HCT116 (cell line): ENCODE results near the gene SPSB1. TPM values are rescaled to one million over a fixed set of nuclear protein-coding genes. Genes with fewer than 3 reads are reported as not detected.

Experiments used
- ATAC-seq: fragments of 200-7000 bp; cut with Tn5 transposase; 2 replicates; pipeline ENCODE4 v1.9.1; 2020; ENCODE audit warnings: mild to moderate bottlenecking, moderate library complexity
- Bru-seq: library from RNA; stranded (reverse); fragments of 400-500 nt; gene quantifications from one replicate; lab custom pipeline; 2021; lab: Mats Ljungman, UMichigan
- BruChase-seq, 2 experiments: library from RNA; stranded (reverse); fragments of 400-500 nt; gene quantifications; one replicate each; lab custom pipeline; 2021; lab: Mats Ljungman, UMichigan
- BruUV-seq: library from RNA; stranded (reverse); fragments of 400-500 nt; replicated peaks from 2 replicates; lab custom pipeline; 2021; lab: Mats Ljungman, UMichigan
- CTCF ChIA-PET: fragments of 300-600 bp; sonication (Branson Sonifier 250); formaldehyde crosslinking; loops from one replicate; lab custom pipeline; 2021; ENCODE audit warnings: antibody characterized with exemption; lab: Charles Lee
- POLR2A ChIA-PET: fragments of 300-600, 350-600 bp; sonication (Branson Sonifier 250); formaldehyde crosslinking; loops from one replicate; lab custom pipeline; 2021; ENCODE audit warnings: antibody characterized with exemption; lab: Charles Lee
- RAD21 ChIA-PET, 2 experiments: fragments of 300-600 bp; sonication (Branson Sonifier 250); formaldehyde crosslinking; loops; one replicate each; lab custom pipeline; 2023; ENCODE audit warnings: low total read pairs in 2 of 2; ENCODE audit not compliant: uncharacterized antibody in 2 of 2, unreplicated experiment in 2 of 2, low non-redundant PET in 1 of 2; lab: Charles Lee
- DNase-seq: peaks from one replicate; pipeline ENCODE4 v3.0.0-alpha.2; 2010; ENCODE audit warnings: low read depth, low spot score
- H2AFZ ChIP-seq: fragments of 200-600 bp; shearing (Covaris generic), sonication (generic); 2 replicates; pipeline ENCODE4 v1.6.1; 2017; ENCODE audit warnings: low read depth, mixed run types, mixed read lengths, antibody characterized with exemption, low read length; ENCODE audit not compliant: poor library complexity, severe bottlenecking
- H3K27ac ChIP-seq: 2 replicates; pipeline ENCODE4 v1.5.1; 2012; ENCODE audit warnings: low read depth, low read length
- H3K27me3 ChIP-seq: fragments of 200-600 bp; sonication (generic); 2 replicates; pipeline ENCODE4 v1.6.1; 2016; ENCODE audit warnings: mixed run types, low read length, mixed read lengths; ENCODE audit not compliant: insufficient read depth
- H3K36me3 ChIP-seq, 2 experiments: fragments of 200-500 bp in 1 of 2; fragments of 200-600 bp in 1 of 2; sonication (Bioruptor generic) in 1 of 2; sonication (generic) in 1 of 2; 2 replicates each; pipeline versions ENCODE4 v1.5.1 to v1.6.1; 2014 to 2016; ENCODE audit warnings: low read length in 2 of 2, inconsistent platforms in 1 of 2, mixed read lengths in 1 of 2, mixed run types in 1 of 2; ENCODE audit not compliant: insufficient read depth in 2 of 2, control insufficient read depth in 1 of 2
- H3K4me1 ChIP-seq, 2 experiments: fragments of 200-600 bp in 1 of 2; sonication (generic) in 1 of 2; 2 replicates each; pipeline versions ENCODE4 v1.5.1 to v1.6.1; 2012 to 2017; ENCODE audit warnings: low read length in 2 of 2, inconsistent platforms in 1 of 2, mild to moderate bottlenecking in 1 of 2, mixed read lengths in 1 of 2, mixed run types in 1 of 2, moderate library complexity in 1 of 2; ENCODE audit not compliant: insufficient read depth in 2 of 2, control insufficient read depth in 1 of 2
- H3K4me2 ChIP-seq: fragments of 200-600 bp; sonication (generic); 2 replicates; pipeline ENCODE4 v1.6.1; 2017; ENCODE audit warnings: mixed run types, low read length, mixed read lengths
- H3K4me3 ChIP-seq, 2 experiments: fragments of 200-600 bp in 1 of 2; sonication (generic) in 1 of 2; replicated peaks in 1 of 2; 2 replicates each; pipeline ENCODE4 v1.5.1; 2011 to 2016; ENCODE audit warnings: low read length in 2 of 2, control low read depth in 1 of 2, low read depth in 1 of 2, mild to moderate bottlenecking in 1 of 2, mixed read lengths in 1 of 2, mixed run types in 1 of 2
- H3K79me2 ChIP-seq: fragments of 200-600 bp; sonication (generic); 2 replicates; pipeline ENCODE4 v1.6.1; 2017; ENCODE audit warnings: mild to moderate bottlenecking, mixed run types, low read length, moderate library complexity, mixed read lengths; ENCODE audit not compliant: insufficient read depth
- H3K9ac ChIP-seq: fragments of 200-600 bp; sonication (generic); 2 replicates; pipeline ENCODE4 v1.6.1; 2016; ENCODE audit warnings: low read length, mixed read lengths
- H3K9me2 ChIP-seq: fragments of 200-600 bp; sonication (generic), shearing (Covaris generic); 2 replicates; pipeline ENCODE4 v1.6.1; 2017; ENCODE audit warnings: mixed run types, mild to moderate bottlenecking, moderate library complexity; ENCODE audit not compliant: insufficient read depth
- H3K9me3 ChIP-seq, 2 experiments: fragments of 200-500 bp in 1 of 2; fragments of 200-600 bp in 1 of 2; sonication (Bioruptor generic) in 1 of 2; sonication (generic) in 1 of 2; 2 replicates each; pipeline ENCODE4 v1.6.1; 2014 to 2017; ENCODE audit warnings: low read length in 2 of 2, mixed read lengths in 2 of 2, inconsistent platforms in 1 of 2, low read depth in 1 of 2, mild to moderate bottlenecking in 1 of 2, mixed run types in 1 of 2, moderate library complexity in 1 of 2; ENCODE audit not compliant: control insufficient read depth in 1 of 2, insufficient read depth in 1 of 2
- H4K20me1 ChIP-seq: fragments of 200-600 bp; sonication (generic), shearing (Covaris generic); 2 replicates; pipeline ENCODE4 v1.6.1; 2017; ENCODE audit warnings: mixed run types, mild to moderate bottlenecking, moderate library complexity; ENCODE audit not compliant: insufficient read depth
- CTCF ChIP-seq, 3 experiments: fragments of 200-600 bp in 1 of 3; sonication (generic) in 1 of 3; IDR thresholded peaks in 2 of 3; conservative IDR thresholded peaks in 1 of 3; 2 replicates each; pipeline ENCODE4 v1.5.1; 2012 to 2017; ENCODE audit warnings: low read depth in 2 of 3, low read length in 2 of 3, antibody characterized with exemption in 1 of 3, borderline replicate concordance in 1 of 3, control low read depth in 1 of 3, mild to moderate bottlenecking in 1 of 3, mixed read lengths in 1 of 3, mixed run types in 1 of 3, moderate library complexity in 1 of 3; ENCODE audit not compliant: insufficient read depth in 1 of 3
- EZH2phosphoT487 ChIP-seq: fragments of 200-600 bp; IDR thresholded peaks from 2 replicates; pipeline ENCODE4 v1.6.1; 2018; ENCODE audit warnings: antibody characterized with exemption, borderline replicate concordance
- JUND ChIP-seq: IDR thresholded peaks from 2 replicates; pipeline ENCODE4 v1.6.1; 2012
- POLR2A ChIP-seq: IDR thresholded peaks from 2 replicates; pipeline ENCODE4 v1.7.0; 2011; ENCODE audit warnings: borderline replicate concordance; ENCODE audit not compliant: insufficient read depth, insufficient read length; ENCODE audit errors: extremely low read depth
- POLR2AphosphoS5 ChIP-seq: IDR thresholded peaks from 2 replicates; pipeline ENCODE4 v1.6.1; 2011; ENCODE audit warnings: mild to moderate bottlenecking, low read depth, low read length, moderate library complexity
- RAD21 ChIP-seq: IDR thresholded peaks from 2 replicates; pipeline ENCODE4 v1.6.1; 2012; ENCODE audit warnings: low read depth, mild to moderate bottlenecking
- YY1 ChIP-seq: IDR thresholded peaks from 2 replicates; pipeline ENCODE4 v1.6.1; 2011; ENCODE audit warnings: low read length, low read depth, moderate library complexity, mild to moderate bottlenecking; ENCODE audit not compliant: insufficient replicate concordance; ENCODE audit errors: extremely low read depth
- ZBTB33 ChIP-seq: IDR thresholded peaks from 2 replicates; pipeline ENCODE4 v1.6.1; 2011; ENCODE audit warnings: mild to moderate bottlenecking, low read length, moderate library complexity; ENCODE audit not compliant: insufficient replicate concordance; ENCODE audit errors: extremely low read depth
- ZNF274 ChIP-seq: fragments of 200-500 bp; sonication (Bioruptor generic); IDR thresholded peaks from 2 replicates; pipeline ENCODE4 v1.6.1; 2014; ENCODE audit warnings: mild to moderate bottlenecking, low read depth, low read length, inconsistent platforms
- intact Hi-C: fragments of 100-400 bp; cut with micrococcal nuclease; formaldehyde crosslinking; loops from 2 replicates; pipeline ENCODE4 v1.10.0; 2022
- long read RNA-seq: library from polyadenylated mRNA; unstranded; transcript quantifications from one replicate; pipeline ENCODE4 v2.0.0, GENCODE V29; 2021; ENCODE audit not compliant: unreplicated experiment
- polyA plus RNA-seq: library from polyadenylated mRNA; unstranded; fragments of >200 nt; gene quantifications from 2 replicates; pipeline ENCODE4 v1.2.1, GENCODE V29; 2012; ENCODE audit warnings: missing spikeins
- total RNA-seq: library from RNA; stranded (reverse); gene quantifications from one replicate; pipeline ENCODE4 v1.2.1, GENCODE V29; 2021; ENCODE audit not compliant: unreplicated experiment

The SPSB1 gene
- 10.8 TPM for total RNA-seq
- polyA plus RNA-seq, result 10.1 and 10.3 TPM in 2 replicates
- Bru-seq, nascent RNA, result percentile 65 among the genes with signal in this experiment
- percentile 60 among the genes with signal in this experiment for BruChase-seq, experiment 1, labeled RNA remaining after a 6-hour chase
- percentile 59 among the genes with signal in this experiment for BruChase-seq, experiment 2, labeled RNA remaining after a 2-hour chase
- long read RNA-seq, transcript SPSB1-201 (3 exons, 3,120 nt), result major isoform, 14 of 18 reads
- long read RNA-seq, partial matches to known transcripts, result 1 of 18 reads
- long read RNA-seq, other reads (novel, unspliced or antisense), result 1 of 18 reads

GRCh38 chr1:9292361-9293240, at the start of gene SPSB1:
TSS of gene SPSB1 (plus strand) at chr1:9292894. CDS start at chr1:9355892, 62,998 bp downstream.
- DNase-seq, result no peak
- Histone ChIP-seq H3K4me2 (peak within 1 kb of the TSS; percentile 97), H3K9me2 (no peaks in the 10 kb centered on the region), H3K4me1 (peaks cover 19 to 30% of the 10 kb centered on the region in 2 experiments)
- POLR2A ChIA-PET, result interaction anchor here (0.9 kb wide), 1 partner anchor 12 kb away, joined by 3 read pairs; no protein-coding TSS in a partner anchor
- TF ChIP-seq RAD21 (no peak), POLR2AphosphoS5 (peak; percentile 96), POLR2A (peak; percentile 73)
- TF ChIP-seq, all 23 proteins: peak for 2
- peak within 1 kb of the TSS; percentile 51 for H3K27ac ChIP-seq
- H3K4me3 ChIP-seq, result peak within 1 kb of the TSS; percentile 75 to 92
- ChIA-PET RAD21 (interaction anchor here in 1 of 2 experiments (1.1 kb wide), 1 partner anchor 163 kb away, joined by 4 read pairs; no protein-coding TSS in a partner anchor), CTCF (interaction anchor here (0.6 to 1.3 kb wide), 4 partner anchors 26 to 198 kb away, joined by 3 to 4 read pairs (median 4); partner anchors contain the start of gene H6PD)
- intact Hi-C loops, result no loop called here
- H2AFZ ChIP-seq, result no peak within 1 kb of the TSS
- H3K9ac ChIP-seq, result peak within 1 kb of the TSS; percentile 76
- H3K9me3 ChIP-seq, result peaks cover 3 to 7% of the 10 kb centered on the region in 2 experiments; a peak in 2 of 4 replicates
- H4K20me1 ChIP-seq, result no peaks in the 10 kb centered on the region
- H3K36me3 ChIP-seq, result 0 out of 4 replicates have a peak, but pooled peaks cover 0 to 3% of the 10 kb centered on the region in 2 experiments
- peaks cover 43% of the 10 kb centered on the region for H3K79me2 ChIP-seq
- ATAC-seq, result peak; percentile 64
- H3K27me3 ChIP-seq, result no peaks in the 10 kb centered on the region
- BruUV-seq, result no TSS peak

DNA sequence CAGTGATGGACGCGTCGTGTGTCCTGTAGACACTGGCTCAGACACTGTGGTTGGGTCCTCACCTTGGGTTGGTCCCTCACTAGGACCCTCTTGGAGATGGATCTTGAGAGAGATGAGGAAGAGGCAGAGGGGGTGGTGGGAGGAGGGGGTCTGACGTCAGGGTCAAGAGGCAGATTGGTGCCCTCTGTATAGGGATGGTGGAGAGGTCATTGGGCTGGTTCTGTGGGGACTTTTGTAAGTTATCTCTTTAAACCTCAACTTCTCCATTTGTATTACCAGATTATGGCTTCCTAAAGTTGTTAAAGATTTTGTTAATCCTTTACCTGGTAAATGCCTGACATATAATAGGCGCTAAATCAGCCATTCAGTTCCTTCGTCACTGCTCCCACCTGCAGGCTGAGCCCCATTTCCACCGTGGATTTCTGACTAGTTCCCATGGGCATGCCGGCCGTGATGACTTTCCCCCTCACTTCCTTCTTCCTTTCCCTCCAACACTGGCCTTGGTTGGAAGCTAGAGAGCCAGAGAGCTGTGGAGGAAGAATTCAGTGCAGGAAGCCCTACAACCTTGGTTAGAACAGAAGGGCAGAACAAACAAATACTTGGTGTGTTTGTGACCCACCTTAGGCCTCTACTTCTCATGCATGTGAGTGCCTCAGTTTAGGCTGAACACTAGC, 49.5 kb upstream of the SPSB1 start:
- H3K4me1 ChIP-seq, result peaks cover 0 to 10% of the 10 kb centered on the region in 2 experiments; a peak in 2 of 4 replicates
- POLR2A ChIA-PET, result no interaction called here
- BruUV-seq, result no TSS peak
- H3K4me3 ChIP-seq, result no peak overlapping the region
- no peak for ATAC-seq
- RAD21 ChIA-PET, result no interaction called here
- intact Hi-C loops, result no loop called here
- H3K9me3 ChIP-seq, result no peaks in the 10 kb centered on the region
- H3K79me2 ChIP-seq, result no peaks in the 10 kb centered on the region
- H3K36me3 ChIP-seq, result no peaks in the 10 kb centered on the region
- H4K20me1 ChIP-seq, result no peaks in the 10 kb centered on the region
- DNase-seq, result no peak
- CTCF ChIA-PET, result interaction anchor here (0.5 to 1.1 kb wide), 2 partner anchors 9 to 168 kb away, joined by 4 to 6 read pairs; partner anchors contain the start of gene H6PD
- H3K27ac ChIP-seq, result no peak overlapping the region
- H3K4me2 ChIP-seq, result no peak overlapping the region
- H2AFZ ChIP-seq, result no peak overlapping the region
- no peak overlapping the region for H3K9ac ChIP-seq
- no peaks in the 10 kb centered on the region for H3K27me3 ChIP-seq
- H3K9me2 ChIP-seq, result no peaks in the 10 kb centered on the region
- TF ChIP-seq YY1 (no peak), ZNF274 (no peak), EZH2phosphoT487 (no peak), ZBTB33 (no peak), CTCF (IDR thresholded peaks at IDR 0.05 in 2 of 3, conservative IDR thresholded peaks at IDR 0.05 in 1 of 3; ENCODE audit: borderline replicate concordance in 1 of 3, insufficient read depth in 1 of 3, low read depth in 2 of 3, low read length in 2 of 3) (no peak), POLR2A (no peak), RAD21 (no peak), JUND (no peak)
